GM23248 (cell line): ENCODE measurements around the gene MTA2.

Experiments
- EZH2 ChIP-seq: fragments of 200-600 bp; sonication (generic); IDR thresholded peaks from 2 replicates; pipeline ENCODE4 v1.6.1; 2018; ENCODE audit warnings: antibody characterized with exemption, mild to moderate bottlenecking; ENCODE audit not compliant: insufficient read depth, poor library complexity, severe bottlenecking
- EZH2phosphoT487 ChIP-seq: fragments of 200-600 bp; sonication (generic); IDR thresholded peaks from 2 replicates; pipeline ENCODE4 v1.6.1; 2018; ENCODE audit warnings: antibody characterized with exemption, moderate library complexity, mild to moderate bottlenecking, low read depth; ENCODE audit not compliant: insufficient read depth

DNA sequence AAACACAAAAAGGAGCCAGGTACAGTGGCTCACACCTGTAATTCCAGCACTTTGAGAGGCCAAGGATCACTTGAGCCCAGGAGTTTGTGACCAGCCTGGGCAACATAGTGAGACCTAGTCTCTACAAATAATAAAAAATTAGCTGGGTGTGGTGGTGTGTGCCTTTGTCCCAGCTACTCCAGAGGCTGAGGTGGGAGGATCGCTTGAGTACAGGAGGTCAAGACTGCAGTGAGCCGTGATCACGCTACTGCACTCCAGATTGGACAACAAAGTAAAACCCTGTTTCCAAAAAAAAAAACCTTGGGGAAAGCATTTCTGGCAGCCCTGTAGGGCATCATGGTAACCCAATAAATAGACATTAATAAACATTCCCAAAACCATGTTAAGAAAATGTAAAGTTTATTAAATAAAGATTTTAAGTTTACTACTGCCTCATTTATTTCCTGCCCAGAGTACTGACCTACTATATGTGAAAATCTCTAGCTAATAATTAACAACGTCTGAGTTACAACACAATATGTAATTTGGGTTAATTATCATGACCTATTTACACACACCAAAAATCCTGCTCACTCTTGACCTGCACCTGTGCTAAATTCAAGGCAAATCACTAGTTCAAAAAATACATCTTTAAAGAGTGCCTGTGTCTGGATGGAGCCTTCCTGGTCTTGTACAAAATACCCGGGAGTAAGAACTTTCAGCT is 36.4 kb downstream of the MTA2 start:
- no peak for TF ChIP-seq EZH2
- no peak for TF ChIP-seq EZH2phosphoT487
